ENCODE measurements around the gene SPATA18. TPM values are rescaled to one million over a fixed set of nuclear protein-coding genes. Genes with fewer than 3 reads are reported as not detected.

The SPATA18 gene
- total and polyA plus RNA-seq, 9 of the 15 experiments (the other 6 are each of a cell fraction or from before 2014, with no cell fraction given) = 0.09 TPM; not detected in 8

- BruUV-seq (replicated peaks) = no TSS peak
- 0% methylated on average over 3 of the region's 3 CpGs for WGBS (ENCODE audit: insufficient coverage, low coverage, missing lambda C conversion rate)
These were observed 3.1 kb downstream of the SPATA18 start for GRCh38 chr4:52054254-52054653.

More at GRCh38 chr4:52054254-52054653, 3.1 kb downstream of the SPATA18 start:
- no peak for ATAC-seq
- Histone ChIP-seq H3K27ac (ENCODE audit: extremely low read depth, low read depth, low read length) (no peak overlapping the region), H2AFZ (ENCODE audit: low read depth, low read length) (no peak overlapping the region), H3K9me3 (replicated peaks; ENCODE audit: control insufficient read depth, insufficient read depth, low read depth, low read length) (no peaks in the 10 kb centered on the region), H3K4me3 (no peak overlapping the region), H4K20me1 (replicated peaks; ENCODE audit: control insufficient read depth, insufficient read depth, low read length) (no peaks in the 10 kb centered on the region), H3K9ac (ENCODE audit: insufficient read depth in 1 of 2, low read depth in 2 of 2, low read length in 2 of 2) (no peak overlapping the region), H3K79me2 (ENCODE audit: control insufficient read depth, insufficient read depth, low read length) (no peaks in the 10 kb centered on the region), H3K36me3 (ENCODE audit: control insufficient read depth, insufficient read depth, low read length) (no peaks in the 10 kb centered on the region), H3K9me1 (ENCODE audit: control insufficient read depth, insufficient read depth, low read length) (no peaks in the 10 kb centered on the region), H3K4me2 (ENCODE audit: insufficient read depth, low read length) (no peak overlapping the region), H3K4me1 (replicated peaks in 1 of 2; ENCODE audit: control insufficient read depth in 2 of 2, insufficient read depth in 2 of 2, low read length in 2 of 2) (no peaks in the 10 kb centered on the region; a peak in 1 of 5 replicates), H3K27me3 (ENCODE audit: control insufficient read depth in 2 of 2, insufficient read depth in 2 of 2, low read length in 2 of 2) (peaks cover 0 to 14% of the 10 kb centered on the region in 2 experiments; a peak in 2 of 5 replicates)
- intact Hi-C loops (cut with micrococcal nuclease) (no loop called here), in situ Hi-C loops (cut with MboI) (no loop called here)
- CTCF ChIA-PET (ENCODE audit: low intra/inter-chr PET ratio) = no interaction called here
- POLR2A ChIA-PET = interaction anchor here (0.5 to 0.7 kb wide), 2 partner anchors 11 to 498 kb away, joined by 3 read pairs; no protein-coding TSS in a partner anchor
- no peak for DNase-seq (ENCODE audit: extremely low read depth in 1 of 4, low spot score in 3 of 4)
- FAIRE-seq = no peak
- TF ChIP-seq RBM17 (IDR thresholded peaks at IDR 0.05; ENCODE audit: borderline replicate concordance, low read depth, low read length) (no peak), SNAPC5 (CRISPR knock-in tag; IDR thresholded peaks at IDR 0.05) (no peak), MCM5 (IDR thresholded peaks at IDR 0.05; ENCODE audit: low read depth) (no peak), ILK (tag; IDR thresholded peaks at IDR 0.05; ENCODE audit: borderline replicate concordance, low read depth) (no peak), POLR3A (IDR thresholded peaks at IDR 0.05; ENCODE audit: borderline replicate concordance, extremely low read depth, insufficient read depth, insufficient read length) (no peak), SMAD2 (IDR thresholded peaks at IDR 0.05; ENCODE audit: low read depth, low read length) (no peak), CTCFL (IDR thresholded peaks at IDR 0.05; ENCODE audit: borderline replicate concordance, insufficient read depth, low read depth, low read length, poor library complexity, severe bottlenecking) (no peak), MYC (IDR thresholded peaks at IDR 0.05; ENCODE audit: low read depth, low read length) (no peak), MYC (CRISPR knock-in tag; IDR thresholded peaks at IDR 0.05; ENCODE audit: borderline replicate concordance, low read depth) (no peak)

All from K562 (cell line).